Right kidney (tissue), 1 donor: ENCODE results near the gene SH3GL2.
"Not testable (repeated sequence)": the region's sequence is repeated elsewhere in the genome, so short reads cannot be mapped to it uniquely, and the experiment has no call there.

ENCODE experiments used
- DNase-seq: peaks from one replicate; pipeline ENCODE4 v3.0.0-alpha.2; 2016

SH3GL2 gene

DNA sequence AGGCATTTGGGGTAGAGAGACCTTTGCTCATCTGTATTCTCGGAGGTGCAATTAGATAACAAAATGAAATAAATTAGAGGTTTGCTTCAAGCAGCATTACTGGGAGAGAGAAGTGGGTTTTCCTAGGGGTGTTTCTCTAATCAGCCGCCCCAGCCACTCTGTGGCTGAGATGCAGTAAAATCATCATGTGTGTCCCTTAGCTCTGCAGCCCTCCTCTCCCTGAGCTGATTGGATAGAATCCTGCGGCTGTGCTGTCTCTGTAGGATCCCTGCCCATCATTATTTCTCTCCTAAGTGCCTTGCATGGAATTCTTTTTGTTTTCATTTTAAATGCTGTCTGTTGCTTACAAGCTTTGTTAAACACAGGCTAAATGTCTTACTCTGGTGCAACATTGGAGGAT, 171.4 kb downstream of the SH3GL2 start:
- DNase-seq: no peak

GRCh38 chr9:17751486-17751885, 172.6 kb downstream of the SH3GL2 start:
- no peak for DNase-seq

DNA sequence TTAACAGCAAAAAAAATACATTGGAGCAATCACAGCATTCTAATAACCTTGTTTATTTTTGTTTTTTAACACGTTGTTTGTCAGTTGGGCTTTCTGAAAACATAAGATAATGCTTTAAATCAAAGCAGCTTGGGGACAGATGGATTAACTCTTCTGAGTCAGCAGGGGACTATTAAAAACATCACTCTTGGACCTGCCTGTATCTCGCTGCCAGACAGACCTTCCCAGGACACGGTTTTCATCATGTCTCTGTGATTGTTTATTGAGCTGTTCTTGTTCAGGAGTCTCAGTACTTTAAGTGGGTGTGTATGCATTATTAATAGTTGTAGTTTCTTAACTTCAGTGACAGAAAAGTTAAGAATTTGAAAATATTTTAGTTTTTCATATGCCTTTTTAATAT, 173.2 kb downstream of the SH3GL2 start:
- DNase-seq: no peak

- no peak for DNase-seq
These were observed 178.9 kb downstream of the SH3GL2 start for GRCh38 chr9:17757816-17758215.

- no peak for DNase-seq
These were observed 181.4 kb downstream of the SH3GL2 start for GRCh38 chr9:17760250-17760649.

DNA sequence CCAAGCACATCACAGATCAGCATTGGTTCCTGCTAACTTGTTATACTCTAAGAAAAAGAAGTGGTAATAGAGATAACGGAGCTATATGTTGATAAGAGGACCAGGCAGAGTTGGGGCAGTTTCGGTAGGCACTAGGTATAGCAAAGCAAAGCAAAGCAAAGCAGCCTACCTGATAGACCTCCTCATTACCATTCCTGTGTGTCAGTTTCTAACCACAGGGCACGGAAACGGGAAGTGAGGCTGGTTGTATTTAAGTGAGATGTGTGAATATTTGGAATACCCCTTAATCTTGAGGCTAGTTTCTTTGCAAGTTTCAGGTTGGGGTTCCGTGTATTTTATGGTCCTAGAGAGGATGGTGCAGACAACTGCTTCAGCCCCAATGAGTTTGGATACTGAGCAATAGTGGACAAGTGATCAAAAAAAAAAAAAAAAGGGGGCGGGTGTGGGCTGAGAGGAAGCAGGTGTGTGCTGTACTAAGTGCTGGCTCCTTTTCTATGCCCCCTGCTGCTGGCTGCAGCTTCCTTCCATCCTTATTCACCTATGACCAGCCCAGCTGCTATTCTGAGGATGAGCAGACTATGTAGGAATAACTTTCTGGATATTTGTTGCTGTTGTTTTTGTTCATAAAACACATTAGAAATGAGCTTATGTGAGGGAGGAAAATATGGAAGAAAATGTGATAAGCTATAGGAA, 183.3 kb downstream of the SH3GL2 start:
- no peak for DNase-seq

- no peak for DNase-seq
These were observed 185.4 kb downstream of the SH3GL2 start for GRCh38 chr9:17764306-17764705.

- not testable (repeated sequence) for DNase-seq
These were observed 186.3 kb downstream of the SH3GL2 start for GRCh38 chr9:17765131-17765530.

GRCh38 chr9:17772223-17772622, 193.4 kb downstream of the SH3GL2 start:
- DNase-seq: no peak

GRCh38 chr9:17775656-17776055, 196.8 kb downstream of the SH3GL2 start:
- DNase-seq: no peak

- DNase-seq: no peak
These were observed 197.9 kb downstream of the SH3GL2 start for GRCh38 chr9:17776735-17777134.

DNA sequence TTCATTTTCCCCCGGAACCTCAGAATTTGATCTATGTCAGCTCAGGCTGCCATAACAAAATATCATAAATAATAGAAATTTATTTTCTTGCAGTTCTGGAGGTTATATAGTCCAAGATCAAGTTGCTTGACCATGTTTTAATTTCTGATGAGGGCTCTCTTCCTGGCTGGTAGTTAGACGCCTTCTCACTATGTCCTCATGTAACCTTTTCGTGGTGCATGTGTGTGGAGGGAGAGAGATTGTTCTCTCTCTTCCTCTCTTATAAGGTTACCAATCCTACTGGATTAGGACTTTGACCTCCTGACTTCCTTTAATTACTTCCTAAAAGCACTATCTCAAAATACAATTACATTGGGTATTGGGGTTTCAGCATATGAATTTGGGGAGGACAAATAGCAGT, 198.6 kb downstream of the SH3GL2 start:
- no peak for DNase-seq

- DNase-seq: no peak
These were observed 203.7 kb downstream of the SH3GL2 start for GRCh38 chr9:17782430-17783149.

DNA sequence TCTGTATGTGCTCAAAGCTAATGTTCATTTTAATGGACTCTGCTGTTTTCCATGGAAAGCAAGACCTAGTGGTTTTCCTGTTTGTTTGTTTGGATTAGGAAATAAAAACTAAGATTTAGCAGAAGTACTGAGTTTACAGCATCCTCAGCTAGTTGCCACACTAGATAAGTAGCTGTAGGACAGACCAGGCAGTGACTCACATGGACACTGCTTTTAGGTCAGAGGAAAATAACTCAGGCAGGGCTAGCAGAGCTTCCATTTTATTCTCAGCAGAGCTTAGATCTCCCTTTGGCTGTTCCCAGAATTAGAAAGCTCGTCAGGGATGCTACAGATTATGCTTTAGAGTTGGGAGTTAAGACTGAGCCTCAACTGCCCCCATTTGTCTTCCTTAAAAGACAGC, 204.4 kb downstream of the SH3GL2 start:
- DNase-seq: no peak

DNA sequence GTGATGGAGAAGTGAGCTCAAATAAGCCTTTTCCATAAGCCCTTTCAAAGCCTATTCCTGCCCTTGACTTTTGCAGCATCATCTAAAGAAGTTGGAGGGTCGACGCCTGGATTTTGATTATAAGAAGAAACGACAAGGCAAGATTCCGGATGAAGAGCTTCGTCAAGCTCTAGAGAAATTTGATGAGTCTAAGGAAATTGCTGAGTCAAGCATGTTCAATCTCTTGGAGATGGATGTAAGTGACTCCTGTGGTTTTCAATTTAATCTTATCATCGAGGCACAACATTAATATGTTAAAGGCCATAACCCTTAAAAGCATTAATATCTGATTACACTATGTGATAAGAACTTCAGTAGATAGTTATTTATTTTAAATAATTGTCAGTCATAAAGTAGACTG, 210.4 kb downstream of the SH3GL2 start:
- no peak for DNase-seq

DNA sequence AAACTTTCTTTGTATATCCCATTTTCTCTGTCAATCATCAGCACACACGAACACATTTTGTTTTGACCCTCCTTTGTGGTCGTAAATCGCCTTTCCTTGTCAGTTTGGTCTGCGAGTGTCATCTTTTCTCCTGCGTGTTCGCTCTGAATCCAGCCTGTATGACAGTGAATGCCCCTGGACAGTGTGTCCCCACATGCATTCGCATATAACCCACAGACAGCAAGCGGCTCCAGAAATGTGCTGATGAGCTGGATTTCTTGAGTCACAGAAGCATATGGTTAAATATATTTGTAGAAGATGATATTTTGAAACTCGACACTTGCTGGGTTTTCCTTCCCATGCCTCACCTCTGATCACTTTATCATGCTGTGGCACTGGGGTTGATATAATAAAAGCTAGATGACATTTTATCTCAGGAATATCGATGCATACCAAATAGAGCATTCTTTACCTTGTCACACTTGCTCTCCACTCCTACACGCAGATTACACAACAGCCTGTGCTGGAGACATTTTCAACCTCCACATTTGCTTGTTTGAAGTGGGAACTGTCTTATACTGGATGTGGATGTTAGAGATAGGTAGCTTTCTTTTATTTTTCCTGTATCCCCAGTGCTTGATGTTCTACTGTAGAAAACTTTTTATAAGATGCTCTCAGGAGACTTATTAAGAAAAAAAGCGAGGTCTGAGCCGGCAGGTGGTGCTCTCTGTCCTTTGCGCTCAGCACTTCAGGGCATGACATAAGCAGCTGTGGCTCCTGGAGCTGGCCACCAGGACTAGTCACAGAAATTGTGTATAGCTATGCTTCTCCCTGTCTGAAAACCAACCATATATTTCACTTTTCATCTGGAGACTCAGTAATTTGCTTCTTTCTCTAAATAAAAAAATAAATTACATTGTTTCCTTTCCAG, 215.1 kb downstream of the SH3GL2 start:
- DNase-seq: no peak

DNA sequence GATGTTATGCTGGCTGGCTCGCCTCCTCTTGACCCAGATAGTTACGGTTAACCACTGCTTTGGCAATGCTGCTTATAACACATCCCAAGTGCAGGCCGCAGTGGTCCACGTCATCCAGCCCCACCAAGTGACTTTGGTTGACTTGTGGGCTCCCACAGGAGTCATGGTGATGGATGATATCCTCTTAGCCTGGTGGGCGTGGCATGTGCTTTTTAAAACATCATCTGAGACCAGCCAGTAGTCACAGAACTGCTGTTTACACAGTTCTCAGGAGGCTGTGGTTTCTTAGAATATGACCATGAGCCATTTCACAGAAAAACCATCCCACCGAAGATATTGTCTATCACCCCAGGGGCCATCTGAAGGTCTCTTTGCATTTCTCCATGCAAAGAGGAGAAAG, 216.9 kb downstream of the SH3GL2 start:
- DNase-seq: no peak

- DNase-seq: no peak
These were observed 220.5 kb downstream of the SH3GL2 start for GRCh38 chr9:17799369-17799768.

DNA sequence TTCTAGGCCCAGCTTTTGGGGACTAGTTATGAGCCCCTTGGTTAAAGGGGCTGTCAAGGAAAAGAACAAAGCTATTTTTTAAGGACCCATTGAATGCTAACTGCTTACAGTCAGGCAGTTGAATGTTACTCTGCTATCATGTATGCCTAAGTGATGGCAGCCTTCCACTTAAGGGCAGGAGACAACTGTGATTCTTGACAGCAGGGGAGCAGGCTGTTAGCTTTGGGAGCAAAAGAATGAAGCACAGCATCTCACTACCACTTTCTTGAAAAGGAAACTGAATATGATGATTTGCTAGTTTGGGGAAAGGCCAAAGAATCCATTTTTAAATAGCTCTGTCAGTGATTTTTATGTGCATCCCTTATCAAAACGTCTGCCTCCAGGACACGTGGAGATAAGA, 221.6 kb downstream of the SH3GL2 start:
- no peak for DNase-seq

GRCh38 chr9:17802249-17802857, 223.5 kb downstream of the SH3GL2 start:
- DNase-seq: no peak

- DNase-seq: no peak
These were observed 228.9 kb downstream of the SH3GL2 start for GRCh38 chr9:17807613-17808282.

GRCh38 chr9:17810317-17810716, 231.5 kb downstream of the SH3GL2 start:
- DNase-seq: no peak
